ENCODE data around the gene PTPRD.

PTPRD gene

DNA sequence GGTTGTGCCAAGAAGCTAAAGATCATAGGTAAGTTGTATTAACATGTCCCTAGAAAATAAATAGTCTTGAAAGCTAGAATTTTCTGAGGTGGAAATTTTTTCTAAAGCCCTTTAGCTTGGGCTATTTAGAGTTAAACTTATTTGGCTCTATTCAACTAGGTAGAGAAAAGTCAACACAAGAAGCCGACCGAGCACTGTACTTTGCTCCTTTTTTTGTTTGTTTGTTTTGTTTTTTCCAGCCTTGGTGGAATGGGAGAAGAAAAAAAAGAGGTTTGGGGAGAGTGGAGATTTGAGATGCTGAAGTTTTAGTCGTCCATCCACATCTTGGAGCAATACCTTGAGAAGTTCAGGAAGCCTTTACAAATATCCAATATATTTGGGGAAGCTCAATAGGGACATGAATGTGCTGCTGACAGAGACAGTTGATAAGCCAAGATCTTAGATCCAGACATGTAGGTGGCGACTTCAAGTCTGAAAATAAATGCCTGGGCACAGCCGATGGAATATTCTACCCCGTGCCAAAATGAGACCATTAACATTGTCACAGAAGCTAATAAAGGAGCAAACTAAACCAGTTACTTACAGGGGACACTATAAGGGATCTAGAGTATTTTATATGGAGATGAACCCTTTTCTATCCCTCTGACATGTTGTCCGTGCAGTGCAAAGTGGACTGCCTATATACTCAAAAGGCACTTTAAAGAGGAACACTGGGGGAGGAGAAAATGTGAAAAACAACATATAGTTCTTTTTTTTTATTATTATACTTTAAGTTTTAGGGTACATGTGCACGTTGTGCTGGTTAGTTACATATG lies 466.1 kb downstream of the PTPRD start:
- no peak for DNase-seq

DNA sequence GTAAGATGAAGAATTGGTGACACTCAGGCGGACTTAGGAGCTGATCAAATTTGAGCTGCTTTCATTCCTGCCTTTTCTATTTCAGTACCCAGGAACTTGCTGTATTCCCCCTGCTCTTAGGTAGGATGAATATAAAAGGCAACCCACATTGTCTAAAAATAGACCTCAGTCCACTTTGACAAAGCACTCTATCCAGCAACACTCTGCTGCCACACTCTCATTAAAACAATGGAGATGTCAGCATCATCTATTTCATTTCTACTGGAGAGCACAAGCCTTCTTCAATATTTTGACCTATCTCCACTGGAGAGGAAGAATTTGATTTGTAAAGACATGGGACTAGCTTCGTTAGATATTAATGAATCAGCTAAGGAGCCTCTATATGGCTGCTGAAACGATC lies 468.4 kb downstream of the PTPRD start:
- no peak for DNase-seq

DNA sequence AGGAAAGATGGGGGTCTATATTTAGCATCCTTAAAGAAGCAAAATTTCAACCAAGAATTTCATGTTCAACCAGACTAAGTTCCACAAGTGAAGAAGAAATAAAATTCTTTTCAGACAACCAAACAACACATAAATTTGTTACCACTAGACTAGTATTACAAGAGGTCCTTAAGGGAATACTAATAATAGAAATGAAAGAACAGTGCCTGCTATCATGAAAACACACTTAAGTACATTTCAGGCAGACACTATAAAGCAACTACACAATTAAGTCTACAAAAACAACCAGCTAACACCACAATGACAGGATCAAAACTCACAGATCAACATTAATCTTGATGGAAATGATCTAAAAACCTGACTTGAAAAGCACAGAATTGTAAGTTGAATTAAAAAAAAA lies 477.2 kb downstream of the PTPRD start:
- DNase-seq: no peak

DNA sequence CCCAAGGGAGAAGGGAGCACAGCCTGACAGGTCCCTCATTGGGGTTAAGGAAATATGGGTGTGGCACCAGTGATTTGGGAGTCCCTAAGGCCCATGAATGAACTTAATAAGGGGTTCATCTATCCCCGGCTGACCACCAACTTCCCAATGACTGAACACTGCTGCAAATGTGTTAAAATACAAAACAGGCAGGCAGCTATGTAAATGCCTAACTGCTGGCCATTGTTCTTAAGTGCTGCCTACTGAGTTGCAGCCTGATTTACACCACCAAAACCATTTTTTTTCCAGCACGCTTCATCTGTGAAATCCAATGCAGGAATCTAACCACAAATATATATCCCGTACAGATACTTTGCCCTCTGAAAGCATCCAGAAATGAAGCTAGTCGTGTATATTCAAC lies 478.5 kb downstream of the PTPRD start:
- DNase-seq: peak in 1 of 2 experiments; percentile 12

DNA sequence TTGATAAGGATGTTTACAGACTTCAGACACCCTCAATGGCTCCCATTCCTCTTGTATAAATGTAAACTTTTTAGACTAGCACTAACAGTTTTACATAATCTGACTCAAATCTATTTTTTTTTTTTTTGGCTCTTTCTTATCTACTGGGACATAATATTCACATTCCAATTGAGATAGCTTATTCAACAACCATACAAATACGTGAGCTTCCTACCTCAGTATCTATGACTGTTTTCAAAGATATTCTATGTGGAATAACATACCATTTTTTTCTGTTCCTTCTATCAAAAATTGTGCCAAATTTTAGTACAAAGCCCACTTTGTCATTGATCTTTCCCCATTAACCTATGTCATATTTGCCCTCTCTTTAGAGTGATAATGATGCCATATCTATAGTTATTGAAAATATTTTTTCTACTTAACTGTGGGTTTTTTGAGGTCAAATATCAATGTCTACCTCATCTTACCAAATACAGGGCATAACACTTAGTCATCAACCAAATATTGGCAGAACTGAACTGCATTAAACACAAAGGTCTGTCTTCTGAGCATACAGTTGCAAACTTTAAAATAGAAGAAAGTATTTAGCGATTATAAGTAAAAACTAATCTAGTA lies 482.6 kb downstream of the PTPRD start:
- DNase-seq: no peak

DNA sequence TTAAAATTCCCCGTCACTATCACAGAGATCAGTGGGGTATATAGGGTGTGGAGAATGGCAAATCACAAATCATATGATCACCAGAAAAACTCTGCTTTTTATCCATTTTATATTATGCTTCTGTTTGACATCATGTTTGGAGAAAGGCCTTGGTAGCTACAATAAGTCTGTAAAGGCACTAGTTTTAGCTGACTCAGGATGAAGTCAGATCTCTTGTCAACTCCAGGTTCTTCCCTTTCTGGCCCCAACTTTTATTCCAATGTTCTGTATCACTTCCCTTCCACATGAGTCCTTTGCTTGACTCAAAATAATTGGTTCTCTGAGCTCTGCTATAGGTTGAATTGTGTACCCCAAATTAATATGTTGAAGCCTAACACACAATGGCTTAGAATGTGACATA lies 484.9 kb downstream of the PTPRD start:
- DNase-seq: no peak

DNA sequence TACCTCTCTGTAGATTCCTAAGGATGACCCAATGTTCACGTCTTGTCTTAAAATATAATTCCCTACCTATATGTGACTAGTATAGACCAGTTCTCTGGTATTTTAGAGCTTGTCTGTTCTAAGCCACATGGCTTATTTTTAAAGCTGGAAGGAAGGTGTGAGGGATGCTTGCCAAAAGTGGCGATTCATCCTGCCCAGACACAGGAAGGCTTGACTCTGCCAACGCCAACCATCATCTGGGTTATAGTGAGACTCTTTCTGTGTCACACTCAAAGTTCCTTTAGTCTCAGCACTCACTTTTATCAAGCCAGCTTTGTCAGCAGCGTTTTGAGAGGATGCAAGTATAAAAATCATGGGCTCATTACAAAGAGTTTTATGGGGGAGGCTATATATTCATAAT lies 500.0 kb downstream of the PTPRD start:
- no peak for DNase-seq

DNA sequence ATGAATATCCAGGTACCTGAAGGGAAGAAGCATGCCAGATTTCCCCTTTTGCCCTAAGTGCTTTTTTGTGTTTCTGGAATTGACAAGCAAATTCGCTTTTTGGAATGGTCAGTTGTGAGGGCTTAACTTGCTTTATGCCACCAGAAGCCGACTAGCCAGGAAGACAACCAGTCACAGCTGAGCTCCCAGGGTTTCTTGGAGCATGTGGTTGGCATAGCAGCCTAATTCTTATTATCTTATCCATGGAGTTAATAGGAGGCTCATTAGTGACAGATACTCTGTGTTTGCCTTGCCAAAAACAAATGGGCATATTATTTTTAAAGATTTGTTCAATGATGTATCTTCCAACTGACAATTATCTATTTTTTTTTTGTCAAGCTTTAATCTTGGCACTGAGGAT lies 500.7 kb downstream of the PTPRD start:
- no peak for DNase-seq

DNA sequence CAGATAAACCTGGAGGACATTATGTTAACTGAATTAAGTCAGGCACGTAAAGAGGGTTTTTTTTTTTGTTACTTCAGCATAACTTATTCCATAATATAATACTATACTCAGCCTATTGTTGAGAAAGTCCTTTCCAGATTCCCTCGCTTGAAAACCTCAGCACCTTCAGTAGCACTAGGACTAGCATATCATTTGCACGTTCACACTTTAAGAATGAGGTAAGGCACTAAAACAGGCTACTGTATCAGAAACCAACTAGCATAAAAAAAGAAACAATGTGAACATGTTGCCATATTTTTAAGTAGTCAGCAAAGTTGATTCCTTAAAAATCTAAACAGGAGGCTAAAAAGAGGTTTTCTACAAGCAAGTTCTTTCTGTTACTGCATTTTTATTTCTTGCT lies 504.0 kb downstream of the PTPRD start:
- DNase-seq: no peak

DNA sequence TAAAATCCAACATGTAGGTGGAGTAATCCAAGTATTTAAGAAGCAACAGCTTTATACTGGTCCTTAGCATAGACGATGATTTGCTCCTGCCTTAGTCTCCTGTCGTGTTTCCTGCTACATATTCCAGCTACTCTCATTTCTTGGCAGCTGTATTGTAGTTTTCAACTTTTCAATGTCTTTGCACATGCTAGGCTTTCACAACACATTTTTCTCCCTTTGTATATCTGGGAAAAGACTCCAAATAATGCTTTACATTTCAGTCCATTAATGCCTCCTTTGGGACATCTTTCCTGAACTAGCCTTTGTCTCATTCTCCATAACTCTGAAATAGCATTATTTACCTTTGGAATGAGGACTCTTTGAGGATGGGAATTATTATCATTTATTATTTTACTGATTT lies 508.0 kb downstream of the PTPRD start:
- no peak for DNase-seq

DNA sequence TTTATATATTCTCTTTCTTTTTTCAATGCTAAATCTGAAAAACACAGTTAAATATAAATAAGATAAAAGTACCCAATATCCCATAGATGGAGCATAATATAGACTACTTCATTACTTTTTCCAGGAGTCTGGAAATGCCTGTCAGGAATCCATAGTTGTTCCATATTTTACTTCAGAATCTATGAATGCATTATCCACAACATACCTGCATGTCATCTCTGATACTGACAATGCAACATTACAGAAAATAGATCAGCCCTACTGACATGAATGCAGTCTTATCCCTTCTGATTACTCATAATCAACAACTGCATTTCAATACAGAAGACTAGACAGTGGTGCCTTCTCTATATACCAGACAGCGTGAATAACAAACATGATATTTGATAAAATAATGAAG lies 517.6 kb downstream of the PTPRD start:
- DNase-seq: no peak

DNA sequence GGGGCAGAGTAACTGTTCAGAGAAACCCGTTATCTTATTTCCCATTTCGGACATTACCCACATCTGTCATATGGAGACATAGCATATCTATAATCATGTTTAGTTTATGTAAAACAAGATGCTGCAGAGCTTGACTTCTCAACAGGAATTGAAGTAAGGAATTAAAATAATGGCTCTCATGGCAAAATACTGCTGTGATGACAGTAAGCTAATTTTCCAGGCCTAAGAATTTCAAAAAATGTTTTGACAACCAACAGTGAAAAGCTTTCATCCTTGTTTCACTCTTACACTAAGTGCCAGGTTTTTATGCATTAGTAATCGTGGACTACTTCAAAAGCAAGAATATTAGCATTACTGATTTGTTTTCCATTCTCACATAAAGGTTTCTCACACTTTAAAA lies 518.2 kb downstream of the PTPRD start:
- DNase-seq: no peak

DNA sequence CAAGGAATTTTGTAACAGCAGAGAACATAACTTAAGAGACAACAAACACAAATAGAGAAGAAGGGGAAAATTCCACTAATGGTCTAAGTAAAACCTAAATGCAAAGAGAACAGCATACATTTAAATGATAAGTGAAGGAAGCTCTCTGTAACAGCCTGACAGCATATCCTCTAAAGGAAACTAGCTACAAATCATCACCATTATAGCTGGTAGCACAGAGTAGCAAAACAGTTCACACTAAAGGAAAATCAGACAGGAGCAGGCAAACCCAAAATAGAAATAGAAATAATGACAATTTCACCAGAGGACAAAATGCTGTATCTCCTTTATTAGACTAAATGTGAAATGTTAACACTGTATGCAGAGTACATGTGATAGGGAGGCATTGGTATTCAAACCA lies 532.8 kb downstream of the PTPRD start:
- no peak for DNase-seq

DNA sequence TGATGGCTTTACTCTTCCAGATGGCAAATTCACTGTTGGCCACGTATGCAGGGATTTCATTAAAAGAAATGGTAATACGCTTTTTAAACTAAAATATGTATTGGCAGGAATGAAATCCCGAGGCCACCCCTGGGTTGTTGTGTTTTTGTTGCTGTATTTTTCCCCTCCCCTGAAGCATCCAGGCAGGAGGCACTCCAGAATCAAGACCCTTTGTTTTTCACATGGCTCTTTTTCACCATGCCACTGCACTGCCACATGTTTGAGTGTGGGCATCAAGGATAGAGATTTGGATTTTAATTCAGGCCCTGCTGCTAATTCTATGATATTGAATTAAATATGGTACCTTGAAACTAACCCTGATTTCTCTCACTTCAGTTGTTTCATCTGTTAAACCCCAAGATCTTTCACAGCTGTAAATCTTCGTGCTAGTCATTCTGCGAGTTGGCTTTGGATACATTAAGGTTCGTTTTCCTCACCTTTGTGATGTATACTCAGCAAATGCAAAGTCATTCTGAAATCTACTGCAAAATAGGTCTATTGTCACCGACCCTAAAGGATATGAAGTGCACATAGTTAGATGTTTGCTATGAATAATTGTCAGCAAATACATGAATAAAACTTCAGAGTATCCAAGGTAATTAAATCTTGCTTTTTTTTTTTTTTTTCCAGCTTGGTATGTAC lies 533.4 kb downstream of the PTPRD start:
- DNase-seq: no peak

DNA sequence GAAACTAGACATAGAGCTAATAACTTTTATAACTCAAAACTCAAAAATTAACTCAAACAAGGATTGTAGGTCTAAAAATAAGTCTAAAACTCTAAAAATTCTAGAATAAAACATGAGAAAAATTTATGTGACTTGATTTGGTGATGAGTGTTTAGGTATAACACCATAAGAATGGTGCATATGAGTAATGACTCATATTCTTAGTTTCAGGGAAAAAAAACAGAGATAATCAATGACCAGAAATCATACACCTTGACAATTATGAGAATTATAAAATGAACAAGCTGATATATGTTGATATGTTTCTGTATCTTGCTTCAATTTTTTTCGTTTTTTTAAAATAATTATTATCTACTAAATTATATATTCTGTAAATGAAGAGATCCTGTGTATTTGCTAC lies 541.2 kb downstream of the PTPRD start:
- DNase-seq: no peak

DNA sequence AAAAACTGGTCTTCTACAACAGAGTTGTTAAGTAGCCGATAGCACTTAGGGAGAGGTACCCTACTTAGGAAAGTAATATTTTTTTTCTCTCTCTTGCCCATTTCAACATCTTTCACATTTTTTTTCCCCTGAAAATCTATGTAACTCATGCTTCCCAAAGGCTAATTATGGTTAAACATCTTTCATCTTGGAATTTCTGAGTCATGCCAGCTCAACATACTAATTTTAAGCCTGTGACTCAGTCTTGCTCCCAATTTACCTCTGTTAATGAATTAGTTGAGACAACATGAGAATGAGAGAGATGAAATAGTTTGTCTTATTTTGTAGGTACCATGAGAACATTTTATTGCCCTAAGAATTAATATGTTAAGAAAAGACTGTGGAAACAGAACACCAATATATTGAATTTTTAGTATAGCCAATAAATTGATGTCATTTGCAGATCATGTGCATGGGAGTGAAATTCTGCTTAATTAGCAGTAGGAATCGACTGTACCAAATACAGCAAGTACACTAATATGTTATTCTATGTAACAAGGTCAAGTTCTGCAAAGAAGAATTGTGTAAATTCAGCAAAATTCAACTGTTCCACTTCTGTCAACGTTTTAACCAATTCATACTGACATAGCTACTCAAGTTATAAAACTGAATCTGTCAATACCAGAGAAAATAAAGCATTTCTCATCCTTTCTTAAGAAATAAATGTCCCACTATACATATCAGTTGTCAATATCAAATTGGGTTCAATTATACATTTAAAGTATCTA lies 550.0 kb downstream of the PTPRD start:
- no peak for DNase-seq

DNA sequence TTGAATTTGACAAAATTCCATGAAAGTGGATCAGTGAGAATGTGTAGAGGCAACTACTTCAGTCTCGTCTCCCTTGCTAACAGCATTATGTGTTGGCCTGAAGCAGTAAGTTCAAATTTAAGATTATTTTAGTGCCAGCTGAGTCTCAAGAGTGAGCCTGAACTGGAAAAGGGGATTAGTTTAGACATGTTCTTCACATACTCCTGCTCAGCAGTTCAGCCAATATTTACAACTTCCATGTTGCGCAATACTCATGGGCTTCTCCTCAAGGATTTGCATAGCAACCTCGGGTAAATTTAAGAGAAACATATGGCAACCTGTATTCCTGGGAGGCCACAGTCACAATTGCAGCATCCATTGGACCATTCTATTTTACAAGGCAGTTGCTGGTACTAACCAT lies 553.8 kb downstream of the PTPRD start:
- peak; percentile 52 to 74 for DNase-seq

DNA sequence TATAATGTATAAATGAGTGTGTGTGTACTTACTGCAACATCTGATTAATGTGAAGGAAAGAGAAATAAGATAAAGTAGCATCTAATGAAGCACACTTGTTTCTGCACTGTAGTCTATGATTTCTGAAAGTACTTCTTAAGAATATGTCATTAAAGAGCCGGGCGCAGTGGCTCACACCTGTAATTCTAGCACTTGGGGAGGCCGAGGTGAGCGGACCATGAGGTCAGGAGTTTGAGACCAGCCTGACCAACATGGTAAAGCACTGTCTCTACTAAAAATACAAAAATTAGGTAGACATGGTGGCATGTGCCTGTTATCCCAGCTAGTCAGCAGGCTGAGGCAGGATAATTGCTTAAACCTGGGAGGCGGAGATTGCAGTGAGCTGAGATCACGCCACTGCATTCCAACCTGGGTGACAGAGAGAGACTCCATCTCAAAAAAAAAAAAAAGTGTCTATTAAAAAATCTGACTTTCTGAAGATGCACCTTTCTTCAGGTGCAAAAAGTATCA lies 556.9 kb downstream of the PTPRD start:
- no peak for DNase-seq

DNA sequence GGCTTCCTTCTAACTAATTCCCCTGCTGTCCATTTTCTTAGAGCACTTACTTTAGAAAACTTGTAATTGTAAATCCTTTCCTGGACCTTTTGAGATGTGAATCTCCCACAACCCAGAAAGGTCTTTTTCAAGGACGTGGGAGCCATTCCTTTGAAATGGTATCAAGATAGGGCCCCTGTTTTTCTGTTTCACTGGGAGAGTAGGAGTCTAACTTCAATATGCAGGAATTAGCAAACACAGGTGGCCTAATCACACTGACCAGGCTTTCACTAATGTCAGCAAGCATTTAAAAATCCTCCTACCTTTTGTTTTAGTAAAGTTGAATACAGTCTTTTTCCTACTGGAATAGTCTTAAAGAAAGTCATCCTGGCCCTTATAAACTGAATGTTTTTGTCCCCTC lies 558.3 kb downstream of the PTPRD start:
- no peak for DNase-seq

DNA sequence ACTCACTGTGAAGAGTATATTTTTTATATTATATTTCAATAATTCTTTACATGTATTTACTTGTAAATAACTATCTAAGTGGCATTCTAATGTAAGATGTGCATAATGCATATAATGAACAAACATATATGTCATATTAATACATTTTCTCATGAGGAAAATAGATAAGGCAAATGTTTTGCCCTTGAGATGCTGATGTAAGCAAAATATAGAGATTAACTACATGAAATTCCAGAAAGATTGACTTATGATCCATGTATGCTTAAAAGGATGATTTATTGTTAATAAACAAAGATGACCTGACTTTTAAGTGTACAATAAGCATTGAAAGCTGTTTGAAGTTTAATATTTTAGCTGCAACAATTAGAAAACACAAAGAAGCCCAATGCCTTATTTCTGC lies 559.9 kb downstream of the PTPRD start:
- DNase-seq: no peak

DNA sequence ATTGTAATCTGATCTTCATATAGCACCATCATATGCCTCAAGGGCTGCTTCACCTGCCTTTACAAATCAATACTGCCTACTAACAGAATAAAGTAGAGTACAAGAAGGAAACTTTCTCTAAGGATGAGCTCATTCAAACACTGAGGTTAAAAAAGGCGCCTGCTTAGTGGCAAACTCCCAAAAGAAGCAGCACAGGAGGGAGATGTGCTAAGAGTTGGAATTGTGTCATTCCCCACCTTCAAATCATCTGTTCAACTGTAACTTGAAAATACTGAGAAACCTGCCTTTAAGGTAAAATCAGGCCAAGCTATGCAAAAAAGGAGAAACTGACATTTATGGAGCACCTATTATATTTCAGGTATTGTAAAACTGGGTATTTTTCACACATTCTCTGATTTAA lies 560.6 kb downstream of the PTPRD start:
- no peak for DNase-seq

DNA sequence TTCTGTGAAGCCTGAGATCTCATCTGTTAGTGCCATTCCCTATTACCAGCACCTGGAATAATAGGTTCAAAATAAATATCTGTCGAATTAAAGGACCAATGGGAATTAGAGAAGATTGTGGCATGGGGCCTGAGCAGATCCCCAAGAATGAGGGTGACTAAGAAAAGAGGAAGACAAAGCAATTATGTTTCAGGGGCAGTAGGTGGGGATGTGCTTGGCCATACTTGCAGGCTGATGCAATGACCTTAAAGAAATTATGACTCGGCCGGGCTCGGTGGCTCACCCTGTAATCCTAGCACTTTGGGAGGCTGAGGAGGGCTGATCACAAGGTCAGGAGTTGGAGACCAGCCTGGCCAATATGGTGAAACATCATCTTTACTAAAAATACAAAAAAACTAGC lies 562.8 kb downstream of the PTPRD start:
- DNase-seq: no peak

DNA sequence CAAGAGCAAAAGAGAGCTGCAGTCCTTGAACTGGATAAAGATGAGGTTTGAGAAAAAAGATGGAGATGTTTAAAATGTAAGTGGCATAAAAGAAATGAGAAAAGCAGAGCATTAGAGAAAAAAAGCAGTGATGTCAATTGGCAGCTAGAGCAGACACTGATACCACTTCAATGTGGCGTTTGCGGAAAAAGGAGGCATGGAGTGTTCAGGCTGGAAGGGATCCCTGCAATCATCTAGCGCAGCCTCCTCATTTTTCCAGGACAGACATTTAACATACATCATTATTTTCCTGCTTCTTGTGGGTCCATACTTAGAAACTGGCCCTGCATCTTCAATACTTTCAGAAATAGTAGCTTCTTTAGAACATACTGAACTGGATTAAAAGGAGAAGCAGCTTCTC lies 563.8 kb downstream of the PTPRD start:
- no peak for DNase-seq
